Right lobe of liver (tissue), 6 donors: Measurements from ENCODE around the gene COQ8B. TPM values are rescaled to one million over a fixed set of nuclear protein-coding genes. Genes with fewer than 3 reads are reported as not detected.

ENCODE experiments used
- ATAC-seq, 4 donors: fragments of 200-7000 bp; cut with Tn5 transposase; one replicate each; pipeline ENCODE4 v1.9.1; 2020; ENCODE audit warnings: mild to moderate bottlenecking in 4 of 4, moderate library complexity in 4 of 4
- DNase-seq, 3 donors: peaks; one replicate each; pipeline ENCODE4 v3.0.0-alpha.2; 2020
- H3K27ac ChIP-seq, 3 donors: fragments of 200-600 bp; one replicate each; pipeline ENCODE4 v1.8.0; 2022
- H3K27me3 ChIP-seq, 2 donors: fragments of 200-600 bp; one replicate each; pipeline ENCODE4 v1.8.0; 2022
- H3K36me3 ChIP-seq, 4 donors: fragments of 200-600 bp; sonication (generic) in 1 of 4; one replicate each; pipeline versions ENCODE4 v1.5.1 to v1.8.0; 2017 to 2022; ENCODE audit warnings: control low read depth in 1 of 4
- H3K4me1 ChIP-seq, 4 donors: fragments of 200-600 bp; sonication (generic) in 1 of 4; one replicate each; pipeline versions ENCODE4 v1.5.1 to v1.8.0; 2017 to 2022; ENCODE audit warnings: control low read depth in 1 of 4
- H3K4me3 ChIP-seq, 3 donors: fragments of 200-600 bp; one replicate each; pipeline ENCODE4 v1.8.0; 2022
- H3K9me3 ChIP-seq, 4 donors: fragments of 200-600 bp; sonication (generic) in 1 of 4; one replicate each; pipeline versions ENCODE4 v1.5.1 to v1.8.0; 2017 to 2022; ENCODE audit warnings: control low read depth in 1 of 4
- POLR2A ChIP-seq: fragments of 450-650 bp; IDR thresholded peaks from one replicate; pipeline ENCODE4 v1.6.1; 2017; ENCODE audit warnings: antibody characterized with exemption, mild to moderate bottlenecking
- WGBS: methylation state at CpG from one replicate; pipeline ENCODE4 v1.1.6; 2018; ENCODE audit warnings: low coverage, low lambda C conversion rate; ENCODE audit not compliant: insufficient coverage; ENCODE audit errors: missing lambda C conversion rate; 5-methylcytosine and 5-hydroxymethylcytosine counted together
- intact Hi-C, 2 donors: fragments of 100-400 bp; cut with DNase I; formaldehyde crosslinking; loops; one replicate each; pipeline versions ENCODE4 v1.11.2 to v1.14.1; 2022
- total RNA-seq, 6 experiments: library from RNA; depleted of rRNA in 2 of 6; stranded (reverse); fragments of >200 nt in 2 of 6; fragmentation: NEBNext Ultra II Directional in 3 of 6; extraction: Animal tissue kit (Norgen Biotek cat#: 25700) in 3 of 6; gene quantifications; one replicate each; pipeline versions ENCODE4 v1.1.0 to v1.2.4, GENCODE V29; 2016 to 2023
- TF ChIP-seq, protein P1 (sequence below), 4 donors: fragments of 200-600 bp in 3 of 4; fragments of 450-650 bp in 1 of 4; IDR thresholded peaks; one replicate each; pipeline versions ENCODE4 v1.5.1 to v1.8.0; 2016 to 2022; ENCODE audit warnings: antibody characterized with exemption in 4 of 4, mild to moderate bottlenecking in 2 of 4
- donor health status: DM: no; HTN: yes; CAD: no.
- donor health status: DM: no; HTN: no; CAD: no.
- donor health status: DM: no; HTN: no; CAD: no.
- donor health status: DM: no; HTN: yes; CAD: no.
- donor health status: DM: no; HTN: yes; CAD: no.

Gene COQ8B
- total RNA-seq, 6 experiments from 2014 or later, result 15.1 to 30.6 (median 25.6) TPM

GRCh38 chr19:40741527-40742390, 25.1 kb upstream of the COQ8B start:
- no peaks in the 10 kb centered on the region for H3K9me3 ChIP-seq
- ATAC-seq (peak in 2 of 4 donors; percentile 2 to 3), DNase-seq (no peak)
- H3K36me3 ChIP-seq, result peaks cover 0 to 24% (median 5%) of the 10 kb centered on the region in 4 donors
- H3K4me3 ChIP-seq, result no peak overlapping the region
- TF ChIP-seq, protein P1, sequence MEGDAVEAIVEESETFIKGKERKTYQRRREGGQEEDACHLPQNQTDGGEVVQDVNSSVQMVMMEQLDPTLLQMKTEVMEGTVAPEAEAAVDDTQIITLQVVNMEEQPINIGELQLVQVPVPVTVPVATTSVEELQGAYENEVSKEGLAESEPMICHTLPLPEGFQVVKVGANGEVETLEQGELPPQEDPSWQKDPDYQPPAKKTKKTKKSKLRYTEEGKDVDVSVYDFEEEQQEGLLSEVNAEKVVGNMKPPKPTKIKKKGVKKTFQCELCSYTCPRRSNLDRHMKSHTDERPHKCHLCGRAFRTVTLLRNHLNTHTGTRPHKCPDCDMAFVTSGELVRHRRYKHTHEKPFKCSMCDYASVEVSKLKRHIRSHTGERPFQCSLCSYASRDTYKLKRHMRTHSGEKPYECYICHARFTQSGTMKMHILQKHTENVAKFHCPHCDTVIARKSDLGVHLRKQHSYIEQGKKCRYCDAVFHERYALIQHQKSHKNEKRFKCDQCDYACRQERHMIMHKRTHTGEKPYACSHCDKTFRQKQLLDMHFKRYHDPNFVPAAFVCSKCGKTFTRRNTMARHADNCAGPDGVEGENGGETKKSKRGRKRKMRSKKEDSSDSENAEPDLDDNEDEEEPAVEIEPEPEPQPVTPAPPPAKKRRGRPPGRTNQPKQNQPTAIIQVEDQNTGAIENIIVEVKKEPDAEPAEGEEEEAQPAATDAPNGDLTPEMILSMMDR (IDR thresholded peaks at IDR 0.05), result no peak
- TF ChIP-seq POLR2A, result no peak
- WGBS, result 85% methylated on average over 4 of the region's 10 CpGs
- intact Hi-C loops, result no loop called here
- no peak overlapping the region for H3K27ac ChIP-seq
- no peaks in the 10 kb centered on the region for H3K27me3 ChIP-seq
- H3K4me1 ChIP-seq, result peaks cover 0 to 7% (median 0%) of the 10 kb centered on the region in 4 donors

DNA sequence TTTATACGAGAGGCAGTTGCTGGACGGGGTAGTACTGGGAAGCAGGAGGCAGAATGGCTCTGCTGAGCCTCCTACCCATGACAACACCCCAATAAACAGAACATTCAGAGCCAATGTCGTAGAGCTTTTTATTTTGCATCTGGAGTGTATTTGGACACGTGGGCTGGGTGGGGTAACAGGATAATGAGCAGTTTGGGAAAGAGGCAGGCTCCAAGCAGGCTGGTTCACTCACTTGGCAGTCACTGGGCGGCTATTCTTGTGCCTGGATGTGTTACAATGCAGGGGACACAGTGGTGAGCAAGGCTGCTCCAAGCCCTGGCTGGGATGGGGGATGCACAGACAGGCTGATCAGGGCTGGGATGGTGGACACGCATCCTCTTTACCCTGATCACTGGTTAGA, 24.1 kb upstream of the COQ8B start:
- intact Hi-C loops, result no loop called here
- peaks cover 0 to 25% (median 7%) of the 10 kb centered on the region in 4 donors for H3K36me3 ChIP-seq
- no peak overlapping the region for H3K27ac ChIP-seq
- ATAC-seq (no peak), DNase-seq (no peak)
- H3K9me3 ChIP-seq, result no peaks in the 10 kb centered on the region
- H3K27me3 ChIP-seq, result no peaks in the 10 kb centered on the region
- TF ChIP-seq POLR2A, result no peak
- TF ChIP-seq, protein P1 (IDR thresholded peaks at IDR 0.05), result no peak
- WGBS, result 60% methylated on average over 4 of the region's 6 CpGs
- peaks cover 0 to 11% (median 0%) of the 10 kb centered on the region in 4 donors for H3K4me1 ChIP-seq
- no peak overlapping the region for H3K4me3 ChIP-seq

DNA sequence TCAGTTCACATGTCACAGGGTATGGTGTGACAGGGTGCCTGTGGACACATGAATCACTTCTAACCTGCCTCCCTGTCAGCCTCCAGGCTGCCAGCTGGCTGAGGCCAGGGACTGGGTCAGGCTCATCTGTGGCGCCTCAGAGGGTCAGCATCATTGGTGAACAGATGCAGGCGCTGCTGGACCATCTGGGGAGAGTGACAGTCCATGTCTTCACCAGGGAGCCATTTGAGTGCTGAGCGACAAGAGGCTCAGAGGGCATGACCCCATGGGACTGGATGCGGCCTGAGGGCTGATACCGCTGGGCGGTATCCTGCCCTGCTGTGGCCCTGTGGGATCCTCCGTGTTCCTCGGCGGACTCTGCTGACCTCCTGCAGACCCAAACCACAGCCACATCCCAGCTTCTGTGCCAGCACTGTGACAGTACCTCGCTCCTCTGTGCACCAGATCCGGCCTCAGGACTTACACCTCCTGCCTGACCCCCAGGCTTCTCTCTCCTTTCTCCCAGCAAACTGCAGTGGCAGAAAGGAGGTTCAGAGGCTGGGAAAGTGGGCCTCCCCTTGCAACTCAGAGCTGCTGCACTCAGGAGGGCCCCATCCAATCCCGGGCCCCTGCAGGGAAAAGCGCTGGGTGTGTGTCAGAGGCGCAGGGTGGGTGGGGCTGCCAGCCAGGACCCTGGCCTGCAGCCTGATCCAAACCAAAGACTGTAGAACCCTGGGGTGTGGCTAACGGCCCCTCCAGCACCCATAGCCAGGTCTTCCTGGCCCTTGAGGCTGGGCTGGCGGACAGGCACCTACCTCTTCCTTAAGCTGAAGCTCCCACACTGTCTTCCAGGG, 23.4 kb upstream of the COQ8B start:
- no peak for TF ChIP-seq POLR2A
- TF ChIP-seq, protein P1 (IDR thresholded peaks at IDR 0.05), result no peak
- no peak overlapping the region for H3K4me3 ChIP-seq
- no peak for DNase-seq
- no peaks in the 10 kb centered on the region for H3K27me3 ChIP-seq
- H3K36me3 ChIP-seq, result peaks cover 1 to 31% (median 10%) of the 10 kb centered on the region in 4 donors
- intact Hi-C loops, result no loop called here
- no peak overlapping the region for H3K27ac ChIP-seq
- H3K4me1 ChIP-seq, result peaks cover 0 to 15% (median 0%) of the 10 kb centered on the region in 4 donors
- H3K9me3 ChIP-seq, result no peaks in the 10 kb centered on the region
- peak in 2 of 4 donors; percentile 5 to 6 for ATAC-seq
- 58% methylated on average over 3 of the region's 16 CpGs for WGBS

DNA sequence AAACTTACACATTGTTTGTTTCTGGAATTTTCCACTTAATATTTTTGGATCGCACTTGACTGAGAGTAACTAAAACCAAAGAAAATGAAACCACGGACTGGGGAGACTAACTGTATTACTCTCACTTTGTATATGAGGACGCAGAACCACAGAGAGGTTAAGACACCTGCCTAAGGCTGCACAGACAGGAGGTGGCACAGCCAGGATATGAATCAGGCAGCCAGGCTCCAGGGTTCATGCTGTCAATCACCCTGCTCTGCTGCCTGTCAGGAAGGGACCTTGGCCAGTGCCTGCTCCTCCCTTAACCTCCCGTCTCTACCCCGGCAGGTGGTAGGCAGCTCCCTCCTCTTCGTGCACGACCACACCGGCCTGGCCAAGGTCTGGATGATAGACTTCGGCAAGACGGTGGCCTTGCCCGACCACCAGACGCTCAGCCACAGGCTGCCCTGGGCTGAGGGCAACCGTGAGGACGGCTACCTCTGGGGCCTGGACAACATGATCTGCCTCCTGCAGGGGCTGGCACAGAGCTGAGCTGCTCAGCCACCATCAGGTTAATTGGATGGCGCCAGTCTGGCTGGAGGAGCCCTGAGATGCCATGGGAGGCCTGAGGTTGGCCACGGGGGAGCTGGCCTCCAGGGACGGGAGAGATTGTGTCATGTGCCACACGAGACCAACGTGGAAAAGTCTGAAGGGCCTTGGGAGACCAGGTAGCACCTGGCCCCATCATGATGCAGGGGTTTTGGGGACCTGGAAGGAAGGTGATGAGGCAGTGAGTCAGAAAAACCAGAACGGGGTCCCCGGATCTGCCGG, 22.5 kb upstream of the COQ8B start:
- Histone ChIP-seq H3K4me3 (no peak overlapping the region), H3K4me1 (peaks cover 0 to 15% (median 0%) of the 10 kb centered on the region in 4 donors), H3K9me3 (no peaks in the 10 kb centered on the region), H3K27me3 (no peaks in the 10 kb centered on the region), H3K27ac (no peak overlapping the region), H3K36me3 (peaks cover 4 to 40% (median 13%) of the 10 kb centered on the region in 4 donors)
- intact Hi-C loops, result no loop called here
- ATAC-seq (no peak), DNase-seq (no peak)
- TF ChIP-seq POLR2A, result no peak
- WGBS, result 83% methylated on average over 5 of the region's 22 CpGs
